Ramos (cell line): ENCODE results near the gene NPTN.

Experiments used
- in situ Hi-C: fragments of 300-500 bp; cut with MboI; formaldehyde crosslinking; loops from one replicate; pipeline ENCODE4 v1.14.3; 2022; ENCODE audit warnings: low sequenced_read_pairs; ENCODE audit not compliant: unreplicated experiment

The NPTN gene

GRCh38 chr15:73633111-73633990 lies at the start of gene NPTN:
NPTN (minus strand) TSS chr15:73633389; CDS start chr15:73633215, 174 bp downstream.
- in situ Hi-C loops, result no loop called here

GRCh38 chr15:73682600-73683090 lies 49.5 kb upstream of the NPTN start:
- in situ Hi-C loops, result no loop called here

- in situ Hi-C loops, result no loop called here
These were observed 48.8 kb upstream of the NPTN start for GRCh38 chr15:73681856-73682599.

GRCh38 chr15:73681063-73681462 lies 47.9 kb upstream of the NPTN start:
- in situ Hi-C loops, result no loop called here

- in situ Hi-C loops, result no loop called here
These were observed 47.4 kb upstream of the NPTN start for GRCh38 chr15:73680549-73680948.

- in situ Hi-C loops, result no loop called here
These were observed 46.8 kb upstream of the NPTN start for GRCh38 chr15:73679964-73680363.

- in situ Hi-C loops, result no loop called here
These were observed 46.0 kb upstream of the NPTN start for GRCh38 chr15:73679180-73679579.

- in situ Hi-C loops, result no loop called here
These were observed 45.3 kb upstream of the NPTN start for GRCh38 chr15:73678498-73678897.

GRCh38 chr15:73677733-73678132 lies 44.5 kb upstream of the NPTN start:
- in situ Hi-C loops, result no loop called here

- in situ Hi-C loops, result no loop called here
These were observed 44.0 kb upstream of the NPTN start for GRCh38 chr15:73677146-73677607.

- in situ Hi-C loops, result no loop called here
These were observed 41.4 kb upstream of the NPTN start for GRCh38 chr15:73674587-73674986.

- in situ Hi-C loops, result no loop called here
These were observed 27.3 kb upstream of the NPTN start for GRCh38 chr15:73660455-73660854.

- in situ Hi-C loops, result no loop called here
These were observed 25.5 kb upstream of the NPTN start for GRCh38 chr15:73658645-73659044.

GRCh38 chr15:73655724-73656123 lies 22.5 kb upstream of the NPTN start:
- in situ Hi-C loops, result no loop called here

- in situ Hi-C loops, result no loop called here
These were observed 21.5 kb upstream of the NPTN start for GRCh38 chr15:73654659-73655058.

GRCh38 chr15:73650416-73651126 lies 17.4 kb upstream of the NPTN start:
- in situ Hi-C loops, result no loop called here

- in situ Hi-C loops, result no loop called here
These were observed 14.8 kb upstream of the NPTN start for GRCh38 chr15:73648014-73648295.

GRCh38 chr15:73647259-73648013 lies 14.2 kb upstream of the NPTN start:
- in situ Hi-C loops, result no loop called here

- in situ Hi-C loops, result loop anchor here (5.0 kb wide), 1 partner anchor 82 kb away; no protein-coding TSS in a partner anchor
These were observed 6.3 kb upstream of the NPTN start for GRCh38 chr15:73639464-73639863.

- in situ Hi-C loops, result loop anchor here (5.0 kb wide), 1 partner anchor 80 kb away; no protein-coding TSS in a partner anchor
These were observed 4.3 kb upstream of the NPTN start for GRCh38 chr15:73637527-73637926.
